ENCODE results near the gene TOMM22.

TOMM22 gene

DNA sequence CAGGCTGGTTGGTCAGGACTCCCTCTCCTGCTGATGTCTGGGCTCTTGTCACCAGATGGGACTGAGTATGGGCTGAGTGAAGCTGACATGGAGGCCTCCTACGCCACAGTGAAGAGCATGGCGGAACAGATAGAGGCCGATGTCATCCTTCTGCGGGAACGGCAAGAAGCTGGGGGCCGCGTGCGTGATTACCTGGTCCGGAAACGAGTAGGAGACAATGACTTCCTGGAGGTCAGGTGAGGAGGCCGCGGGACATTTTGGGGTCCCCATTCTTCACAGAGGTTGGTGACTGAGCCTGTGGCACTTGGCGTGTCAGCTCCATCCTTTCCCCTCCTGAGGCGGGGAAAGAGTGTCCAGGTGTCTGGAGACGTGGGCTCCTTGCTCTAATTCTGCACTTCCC is 34.1 kb downstream of the TOMM22 start:
- DNase-seq = no peak

DNA sequence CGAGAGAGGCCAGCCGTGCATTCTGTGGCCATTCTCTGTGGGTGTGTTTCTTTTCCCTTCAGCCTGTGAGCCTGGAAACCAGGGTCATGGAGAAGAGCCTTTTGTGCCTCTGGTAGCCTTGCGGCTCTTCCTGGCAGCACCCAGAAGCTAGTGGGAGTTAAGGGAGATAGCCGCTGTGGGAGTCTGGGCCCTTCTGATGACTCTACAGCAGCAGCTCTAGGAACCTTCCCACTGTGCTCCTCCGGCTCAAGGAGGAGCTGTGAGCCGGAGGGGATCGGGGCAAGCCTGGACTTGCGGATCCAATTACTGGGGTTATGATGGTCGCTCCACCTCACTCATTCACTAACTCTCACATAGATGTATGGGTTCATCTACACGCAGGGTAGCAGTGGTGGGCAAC is 34.5 kb downstream of the TOMM22 start:
- DNase-seq = no peak

DNA sequence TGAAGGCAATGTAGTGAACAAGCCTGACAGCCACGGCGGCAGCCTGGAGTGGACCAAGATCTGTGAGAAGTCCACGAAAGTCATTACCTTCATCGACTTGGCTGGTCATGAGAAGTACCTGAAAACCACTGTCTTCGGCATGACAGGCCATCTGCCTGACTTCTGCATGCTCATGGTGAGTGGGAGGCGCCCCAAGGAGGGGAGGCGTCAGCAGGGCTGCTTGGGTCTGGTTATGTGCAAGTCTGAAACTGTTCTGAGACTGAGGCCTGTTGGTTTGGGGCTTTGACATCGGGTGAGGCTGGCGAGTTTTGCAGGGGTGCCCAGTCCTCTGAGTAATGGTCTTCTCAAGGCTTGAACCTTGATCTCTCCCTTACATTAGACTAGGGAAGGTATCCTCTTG is 35.1 kb downstream of the TOMM22 start:
- no peak for DNase-seq

DNA sequence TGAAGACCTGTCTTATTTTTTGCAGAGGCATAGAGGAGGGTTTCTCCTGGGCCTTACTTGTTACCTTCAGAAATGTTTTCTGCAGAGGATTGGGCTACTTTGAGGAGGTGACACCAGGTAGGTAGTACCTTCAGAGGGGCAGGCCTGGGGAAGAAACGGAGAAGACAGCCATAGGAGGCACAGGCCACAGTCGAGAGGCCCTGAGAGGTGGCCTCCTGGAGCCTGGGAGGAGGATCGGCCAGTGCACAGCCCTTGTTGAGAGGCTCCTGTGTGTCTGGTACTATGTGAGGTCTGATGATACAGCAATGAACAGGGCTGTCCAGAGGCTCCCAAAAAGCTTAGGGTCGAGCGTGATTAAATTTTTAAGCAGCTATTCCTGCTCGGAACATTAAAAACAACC is 35.5 kb downstream of the TOMM22 start:
- DNase-seq = no peak

DNA sequence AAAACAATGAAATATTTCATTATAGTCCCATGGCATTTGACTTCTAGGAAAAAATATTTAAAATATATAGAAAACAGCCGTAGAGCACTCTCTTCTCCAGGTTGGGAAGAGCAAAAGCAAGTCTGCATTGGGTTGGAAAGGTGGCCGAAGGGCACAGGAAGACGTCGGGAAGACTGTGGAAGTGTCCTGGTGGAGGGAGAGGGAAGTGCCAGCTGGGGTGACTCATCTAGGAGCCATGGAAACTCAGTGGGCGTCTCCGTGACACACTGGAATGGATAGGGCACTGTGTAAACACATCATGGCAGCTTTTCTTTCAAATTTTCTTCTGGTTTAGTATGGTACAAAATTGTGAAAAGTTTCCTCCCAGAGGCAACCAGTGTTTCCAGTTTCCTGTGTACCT is 36.7 kb downstream of the TOMM22 start:
- no peak for DNase-seq

DNA sequence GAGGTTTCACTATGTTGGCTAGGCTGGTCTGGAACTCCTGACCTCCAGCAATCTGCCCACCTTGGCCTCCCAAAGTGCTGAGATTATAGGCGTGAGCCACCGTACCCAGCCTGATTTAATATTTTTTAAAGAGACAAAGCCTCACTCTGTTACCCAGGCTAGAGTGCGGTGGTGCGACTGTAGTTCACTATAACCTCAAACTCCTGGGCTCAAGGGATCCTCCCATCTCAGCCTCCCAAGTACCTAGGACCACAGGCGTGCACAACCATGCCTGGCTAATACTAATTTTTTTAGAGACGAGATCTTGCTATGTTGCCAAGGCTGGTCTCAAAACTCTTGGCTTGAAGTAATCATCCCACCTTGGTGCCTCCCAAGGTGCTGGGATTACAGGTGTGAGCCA is 37.4 kb downstream of the TOMM22 start:
- no peak for DNase-seq

DNA sequence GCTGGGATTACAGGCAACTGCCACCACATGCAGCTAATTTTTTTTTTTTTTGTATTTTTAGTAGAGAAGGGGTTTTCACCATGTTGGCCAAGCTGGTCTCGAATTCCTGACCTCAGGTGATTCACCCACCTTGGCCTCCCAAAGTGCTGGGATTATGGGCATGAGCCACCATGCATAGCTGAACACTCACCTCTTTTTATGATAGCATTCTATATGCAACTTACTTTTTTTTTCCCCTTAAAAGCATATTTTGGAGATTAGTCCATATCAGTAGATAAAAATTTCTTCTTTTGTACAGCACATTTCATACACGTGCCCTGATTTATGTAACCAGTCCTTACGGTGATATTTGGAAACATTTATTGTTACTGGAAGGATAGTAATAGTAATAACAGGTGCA is 38.6 kb downstream of the TOMM22 start:
- no peak for DNase-seq

DNA sequence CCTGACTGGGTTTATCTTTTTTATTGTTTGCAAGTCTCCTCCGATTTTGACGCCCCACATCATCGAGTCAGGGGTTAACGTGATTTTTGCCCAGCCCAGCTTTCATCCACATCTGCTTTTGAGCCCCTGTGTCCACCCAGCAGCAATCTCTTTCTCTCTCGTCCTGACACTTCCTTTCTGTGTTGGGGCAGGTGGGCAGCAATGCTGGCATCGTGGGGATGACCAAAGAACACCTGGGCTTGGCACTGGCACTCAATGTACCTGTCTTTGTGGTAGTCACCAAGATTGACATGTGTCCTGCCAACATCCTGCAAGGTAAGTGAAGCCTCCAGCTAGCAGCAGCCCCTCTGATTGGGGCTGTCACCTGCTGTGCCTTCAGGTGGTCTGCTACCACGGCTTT is 39.8 kb downstream of the TOMM22 start:
- no peak for DNase-seq

DNA sequence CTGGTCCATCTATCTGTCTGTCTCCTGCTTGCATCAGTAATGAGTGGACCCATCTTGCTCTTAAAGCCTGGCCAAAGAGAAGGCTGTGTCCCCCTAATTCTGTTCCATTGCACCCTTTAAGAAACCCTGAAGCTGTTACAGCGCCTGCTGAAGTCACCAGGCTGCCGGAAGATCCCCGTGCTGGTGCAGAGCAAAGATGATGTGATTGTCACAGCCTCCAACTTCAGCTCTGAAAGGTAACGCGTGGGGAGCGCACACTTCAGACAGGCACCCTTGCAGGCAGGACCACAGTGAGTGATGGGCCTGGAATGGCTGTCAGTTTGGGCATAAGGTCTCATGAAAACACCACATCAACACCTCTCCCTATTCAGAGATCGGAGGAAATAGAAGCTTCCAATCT is 42.4 kb downstream of the TOMM22 start:
- no peak for DNase-seq

DNA sequence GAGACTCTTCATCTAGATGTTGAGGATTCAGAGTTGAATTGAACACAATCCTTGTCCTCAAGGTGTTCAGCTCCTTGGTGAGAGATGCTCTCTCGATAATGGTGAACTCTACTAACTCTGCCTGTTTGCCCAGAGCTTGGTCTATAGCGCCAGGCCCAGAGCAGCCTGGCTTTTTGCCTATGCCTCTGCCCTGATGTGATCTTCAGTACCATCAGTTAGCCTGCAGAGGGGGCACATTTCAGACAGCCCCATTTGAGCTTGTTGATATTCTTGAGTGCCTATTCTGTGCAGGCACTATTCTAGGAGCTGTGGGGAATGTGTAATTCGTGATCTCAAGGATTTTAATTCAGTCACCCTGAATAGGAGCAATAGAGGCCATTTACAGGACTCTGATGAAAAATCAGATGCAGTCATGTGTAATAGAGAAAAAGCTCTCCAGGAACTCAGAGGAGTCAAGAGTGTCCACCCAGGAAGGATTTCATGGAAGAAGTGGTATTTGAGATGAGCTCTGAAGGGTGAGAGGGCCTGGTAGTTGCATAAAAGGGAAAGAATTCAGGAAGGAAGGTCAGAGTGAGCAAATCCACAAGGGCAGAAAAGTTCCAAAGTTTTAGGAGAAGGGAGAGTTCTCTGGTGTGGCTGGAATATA is 43.3 kb downstream of the TOMM22 start:
- peak; percentile 77 for DNase-seq

DNA sequence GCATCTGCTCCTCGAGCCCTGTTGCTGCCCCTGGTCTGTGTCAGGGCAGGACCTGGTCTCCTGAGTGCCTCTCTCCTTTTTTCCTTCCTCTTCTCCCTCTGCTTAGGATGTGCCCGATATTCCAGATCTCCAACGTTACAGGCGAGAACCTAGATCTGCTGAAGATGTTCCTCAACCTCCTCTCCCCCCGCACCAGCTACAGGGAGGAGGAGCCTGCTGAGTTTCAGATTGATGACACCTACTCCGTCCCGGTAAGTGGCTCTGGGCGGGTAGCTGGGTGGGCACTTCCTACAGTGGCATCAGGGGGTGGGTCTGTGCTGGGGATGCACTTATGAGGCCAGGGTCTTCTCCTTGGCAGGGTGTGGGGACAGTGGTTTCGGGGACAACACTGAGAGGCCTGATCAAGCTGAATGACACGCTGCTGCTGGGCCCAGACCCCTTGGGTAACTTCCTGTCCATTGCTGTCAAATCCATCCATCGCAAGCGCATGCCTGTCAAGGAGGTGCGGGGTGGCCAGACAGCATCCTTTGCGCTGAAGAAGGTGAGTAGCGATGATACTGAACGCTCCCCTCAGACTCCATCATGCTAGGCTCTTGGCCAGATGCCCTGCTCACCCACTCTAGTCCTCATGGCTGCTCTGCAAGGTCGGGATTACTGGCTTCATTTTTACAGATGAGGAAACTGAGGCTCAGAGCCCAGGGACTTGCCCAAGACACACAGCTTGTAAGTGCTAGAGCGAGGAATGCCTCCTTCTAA is 44.3 kb downstream of the TOMM22 start:
- no peak for DNase-seq

DNA sequence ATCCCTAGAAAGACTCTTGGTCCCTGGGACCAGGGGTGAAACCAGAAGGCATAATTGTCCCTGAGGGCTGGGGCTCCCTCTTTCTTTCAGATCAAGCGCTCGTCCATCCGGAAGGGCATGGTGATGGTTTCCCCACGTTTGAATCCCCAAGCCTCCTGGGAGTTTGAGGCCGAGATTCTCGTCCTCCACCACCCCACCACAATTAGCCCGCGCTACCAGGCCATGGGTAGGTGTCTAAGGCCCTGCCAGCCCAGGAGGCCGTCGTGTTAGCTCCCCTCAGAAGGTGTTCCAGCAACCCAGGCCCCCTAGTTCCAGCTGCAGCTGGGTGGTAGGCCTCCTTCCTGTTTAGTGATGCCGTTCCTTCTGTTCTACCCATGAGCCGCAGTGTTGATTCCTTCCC is 45.4 kb downstream of the TOMM22 start:
- DNase-seq = no peak

DNA sequence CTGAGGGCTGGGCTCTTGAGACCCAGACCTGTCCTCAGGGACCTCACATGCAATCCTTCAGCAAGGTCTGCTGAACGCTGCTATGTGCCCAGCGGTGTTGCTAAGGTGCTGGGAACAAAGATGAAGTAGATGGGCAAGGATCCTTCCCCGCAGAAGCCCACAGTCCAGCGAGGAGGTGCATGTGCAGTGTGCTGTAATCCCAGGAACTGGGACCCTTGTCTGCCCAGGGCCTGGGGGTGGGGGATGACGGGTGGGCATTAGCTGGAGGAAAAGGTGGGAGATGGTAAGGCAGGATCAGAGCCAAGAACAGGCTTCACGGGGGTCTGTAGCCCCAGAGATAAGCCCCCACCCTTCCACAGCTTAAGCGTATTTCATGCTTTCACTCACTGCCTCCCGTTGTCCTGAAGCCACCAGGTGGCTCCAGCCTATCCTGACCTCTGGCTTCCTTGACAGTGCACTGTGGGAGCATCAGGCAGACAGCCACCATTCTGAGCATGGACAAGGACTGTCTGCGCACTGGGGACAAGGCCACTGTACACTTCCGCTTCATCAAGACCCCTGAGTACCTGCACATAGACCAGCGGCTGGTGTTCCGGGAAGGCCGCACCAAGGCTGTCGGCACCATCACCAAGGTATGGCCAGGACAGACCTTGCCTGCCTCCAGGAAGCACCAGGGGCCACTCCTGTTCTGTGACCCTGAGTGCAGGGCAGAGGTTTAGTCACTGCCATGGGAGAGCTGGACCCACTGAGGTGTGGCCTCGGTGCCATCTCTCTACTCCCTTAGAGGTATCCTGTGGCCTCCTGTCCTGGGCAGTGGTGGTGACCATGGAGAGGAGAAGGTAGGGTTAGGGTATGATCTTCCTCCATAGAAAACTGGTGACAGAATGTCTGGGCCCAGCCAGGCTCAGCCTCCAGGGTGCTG is 46.0 kb downstream of the TOMM22 start:
- DNase-seq = no peak

DNA sequence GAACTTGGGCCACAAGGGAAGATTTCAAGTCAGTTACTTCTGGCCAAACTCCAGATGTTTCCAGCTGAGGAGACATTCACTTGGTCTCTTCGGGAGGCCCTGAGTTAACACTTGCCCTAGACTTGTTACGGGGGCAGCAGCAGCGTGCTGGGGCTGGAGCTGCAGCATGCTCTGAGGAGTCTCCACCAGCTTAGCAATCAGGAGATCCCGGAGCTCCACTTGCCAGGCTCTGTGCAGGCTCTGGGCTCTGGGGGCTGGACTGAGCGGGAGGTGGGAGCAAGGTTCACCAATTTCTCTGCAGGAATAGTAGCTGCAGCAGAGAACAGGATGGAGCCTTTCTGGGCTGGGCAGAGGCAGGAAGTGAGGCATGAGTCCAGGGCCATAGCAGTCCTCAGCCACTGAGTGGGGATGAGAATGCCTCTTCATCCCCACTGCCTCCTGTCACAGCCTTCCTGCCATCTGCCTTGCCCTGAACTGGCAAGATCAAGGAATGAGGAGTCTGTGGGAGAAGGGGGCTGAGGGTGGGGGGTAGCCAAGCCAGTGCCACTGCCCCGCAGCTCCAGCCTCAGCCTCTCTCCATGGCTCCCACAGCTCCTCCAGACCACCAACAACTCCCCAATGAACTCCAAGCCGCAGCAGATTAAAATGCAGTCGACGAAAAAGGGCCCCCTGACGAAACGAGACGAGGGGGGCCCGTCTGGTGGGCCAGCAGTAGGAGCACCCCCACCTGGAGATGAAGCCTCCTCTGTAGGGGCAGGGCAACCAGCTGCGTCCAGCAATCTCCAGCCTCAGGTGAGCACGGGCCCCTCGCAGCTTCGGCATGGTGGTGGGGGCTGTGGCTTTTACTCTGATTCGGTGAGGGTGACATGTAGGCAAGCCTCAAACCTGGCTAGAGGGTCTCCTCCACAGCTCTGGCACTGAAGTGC is 47.4 kb downstream of the TOMM22 start:
- no peak for DNase-seq

DNA sequence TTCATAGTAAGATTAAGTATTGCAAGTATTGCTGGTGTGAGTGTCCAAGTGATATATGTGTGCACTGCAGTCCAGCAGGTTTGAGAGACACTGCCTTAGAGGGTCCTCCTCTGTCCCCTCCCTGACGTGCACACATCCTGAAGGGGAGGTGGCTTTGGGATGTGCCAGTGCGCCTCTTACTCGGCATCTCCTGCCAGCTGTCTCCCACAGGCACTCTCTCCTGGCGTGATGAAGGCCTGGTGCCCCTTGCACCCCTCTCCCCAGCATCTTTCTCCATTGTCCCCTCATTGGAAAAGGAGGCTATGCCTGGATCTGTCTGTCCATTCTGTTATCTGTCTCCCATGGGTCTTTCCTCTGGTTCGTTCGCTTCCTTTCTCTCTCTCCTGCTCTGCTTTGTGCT is 48.2 kb downstream of the TOMM22 start:
- no peak for DNase-seq

DNA sequence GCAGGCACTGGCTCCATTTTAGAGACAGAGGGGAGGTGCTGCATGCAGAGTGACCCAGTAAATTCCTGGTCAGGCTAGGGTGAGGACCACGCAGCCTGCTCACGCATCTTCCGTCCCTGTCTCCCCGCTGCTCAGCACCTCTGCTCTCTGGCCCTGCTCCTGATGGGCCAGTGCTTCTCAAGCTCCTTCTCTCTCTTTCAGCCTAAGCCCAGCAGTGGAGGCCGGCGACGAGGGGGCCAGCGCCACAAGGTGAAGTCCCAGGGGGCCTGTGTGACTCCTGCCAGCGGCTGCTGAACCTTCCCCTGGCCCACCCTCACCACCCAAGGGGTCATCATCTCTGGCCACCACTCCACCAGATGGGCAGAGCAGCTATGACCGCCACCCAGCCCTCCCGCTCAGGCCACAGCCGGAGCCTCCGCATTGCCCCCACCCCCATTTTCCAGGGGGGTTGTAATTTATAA is 48.7 kb downstream of the TOMM22 start:
- no peak for DNase-seq

DNA sequence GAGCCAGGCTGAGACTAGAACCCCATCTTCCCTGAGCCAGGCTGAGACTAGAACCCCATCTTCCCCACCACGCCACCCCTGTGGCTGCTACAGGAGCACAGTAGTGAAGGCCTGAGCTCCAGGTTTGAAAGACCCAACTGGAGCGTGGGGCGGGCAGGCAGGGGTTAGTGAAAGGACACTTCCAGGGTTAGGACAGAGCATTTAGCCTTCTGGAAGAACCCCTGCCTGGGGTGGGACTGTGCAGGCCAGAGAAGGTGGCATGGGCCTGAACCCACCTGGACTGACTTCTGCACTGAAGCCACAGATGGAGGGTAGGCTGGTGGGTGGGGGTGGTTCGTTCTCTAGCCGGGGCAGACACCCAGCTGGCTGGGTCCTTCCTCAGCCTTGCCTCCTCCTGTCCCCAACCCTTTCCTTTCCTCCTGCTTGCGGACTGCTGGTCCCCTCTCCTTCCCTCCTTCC is 50.0 kb downstream of the TOMM22 start:
- DNase-seq = no peak

DNA sequence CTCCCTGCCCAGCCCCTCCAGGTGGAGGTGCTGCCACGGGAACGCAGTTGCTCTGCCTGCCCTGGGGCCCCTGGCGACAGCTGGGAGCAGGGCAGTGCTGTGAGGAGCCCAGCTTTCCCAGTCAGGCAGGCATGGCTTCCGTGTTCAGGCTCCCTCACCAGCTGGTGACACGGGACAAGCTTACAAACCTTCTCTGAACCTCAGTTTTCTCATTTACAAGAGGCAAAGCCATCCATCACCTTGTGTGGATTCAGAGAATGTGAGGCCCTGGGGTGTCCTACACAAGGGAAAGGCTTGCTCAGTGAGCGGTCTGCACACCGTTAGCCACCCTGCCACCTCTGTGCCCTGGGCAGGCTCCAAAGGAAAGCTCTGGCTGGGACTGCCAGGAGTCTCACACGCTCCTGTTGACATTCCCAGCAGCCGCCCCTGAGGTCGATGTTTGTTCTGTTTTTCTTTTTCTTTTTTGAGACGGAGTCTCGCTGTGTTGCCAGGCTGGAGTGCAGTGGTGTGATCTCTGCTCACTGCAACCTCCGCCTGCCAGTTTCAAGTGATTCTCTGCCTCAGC is 50.6 kb downstream of the TOMM22 start:
- DNase-seq = peak; percentile 37

DNA sequence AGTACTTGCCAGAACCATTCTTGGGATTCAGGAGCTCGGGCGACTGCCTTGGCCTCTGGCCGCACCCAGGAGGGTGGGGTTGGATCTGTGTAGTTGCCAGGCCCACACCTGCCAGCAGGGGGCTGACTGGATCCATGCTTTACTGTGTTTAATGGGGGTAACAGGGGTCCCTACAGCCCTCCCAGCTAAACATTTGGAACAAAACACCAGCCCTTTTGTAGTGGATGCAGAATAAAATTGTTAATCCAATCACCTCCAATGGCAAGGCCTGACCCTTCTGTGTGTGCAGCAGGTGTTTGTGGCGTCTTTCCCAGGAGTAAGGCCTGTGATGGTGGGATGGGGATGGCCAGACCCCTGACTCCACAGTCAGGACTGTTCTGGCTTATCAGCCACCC is 51.6 kb downstream of the TOMM22 start:
- DNase-seq = peak; percentile 67

DNA sequence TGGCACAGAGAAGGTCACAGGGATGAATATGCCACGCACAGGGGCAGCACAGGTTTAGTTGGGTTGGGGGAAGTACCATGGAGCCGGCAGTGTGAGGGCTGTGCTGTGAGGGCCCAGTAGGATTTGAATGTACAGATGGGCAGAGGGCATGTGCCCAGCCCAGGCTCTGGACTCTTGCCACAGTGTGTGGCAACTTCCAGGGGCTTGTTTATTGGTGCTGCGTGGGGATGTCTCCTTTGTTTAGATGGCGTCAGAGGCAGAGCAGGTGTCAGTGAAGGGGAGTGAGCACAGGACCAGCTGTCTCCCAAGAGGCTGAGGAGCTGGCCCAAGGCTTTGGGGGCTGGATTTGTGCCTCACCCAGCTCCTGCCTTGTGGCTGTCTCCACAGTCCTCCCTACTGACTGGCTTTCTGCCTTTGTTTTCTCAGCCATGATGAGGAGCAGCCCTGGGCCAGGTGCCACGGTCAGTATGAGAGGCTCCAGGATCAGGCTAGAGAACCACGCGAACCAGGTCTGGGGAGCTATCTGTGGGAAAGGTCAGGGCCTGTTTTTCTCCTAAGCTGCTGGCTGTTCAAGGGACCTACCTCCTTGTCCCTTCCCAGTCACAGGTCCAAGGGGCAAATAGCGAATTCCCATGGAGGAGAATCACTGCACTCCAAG is 52.1 kb downstream of the TOMM22 start:
- DNase-seq = peak; percentile 94

DNA sequence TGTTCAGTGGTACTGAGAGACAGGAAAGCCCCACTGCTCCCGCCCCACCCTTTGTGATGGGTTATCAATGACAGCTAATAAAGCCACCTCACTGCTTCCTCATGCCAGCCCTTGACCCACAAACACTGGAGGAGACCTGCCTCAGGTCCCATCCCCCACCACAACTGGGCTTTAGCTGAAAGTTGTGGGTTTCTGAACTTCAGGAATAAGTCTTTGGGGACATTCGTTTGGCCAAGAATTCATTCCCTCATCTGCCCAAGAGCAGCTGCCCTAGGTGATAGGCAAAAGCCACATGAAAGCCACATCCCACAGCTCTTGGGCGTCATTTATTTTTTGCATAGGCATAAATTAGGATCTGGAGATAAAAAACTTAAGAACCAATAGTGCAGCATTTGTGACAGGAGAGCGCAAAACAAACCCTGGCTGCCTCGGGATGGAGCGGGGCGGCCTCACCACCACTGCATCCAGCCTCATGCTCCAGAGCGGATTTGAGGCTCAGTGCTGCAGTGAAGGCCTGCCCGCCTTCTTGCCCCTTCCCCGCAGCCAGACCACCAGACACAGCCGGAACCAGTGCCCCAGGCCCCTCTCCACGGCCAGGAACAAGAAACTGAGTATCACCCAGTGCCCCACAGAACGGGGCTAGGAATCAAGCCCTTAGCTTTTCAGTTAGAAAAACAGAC is 52.8 kb downstream of the TOMM22 start:
- DNase-seq = no peak

Measured in midbrain (tissue), 1 donor.